Activated naive CD8-positive, alpha-beta T cell treated with anti-CD3 and anti-CD28 coated beads, Interleukin-2, amount 10 ng/mL, durations not matched to agents 7 days and 5 days (primary cell): ENCODE data around the gene IL10. TPM values are rescaled to one million over a fixed set of nuclear protein-coding genes. Genes with fewer than 3 reads are reported as not detected.
"Not testable (repeated sequence)": the region's sequence is repeated elsewhere in the genome, so short reads cannot be mapped to it uniquely, and the experiment has no call there.

Source experiments
- ATAC-seq: fragments of 150-1000 bp; cut with Tn5 transposase; one replicate; pipeline ENCODE4 v1.10.0; 2021; ENCODE audit warnings: low read depth, moderate library complexity
- POLR2A ChIA-PET: fragments of 350-600 bp; sonication (Branson Sonifier 250); formaldehyde crosslinking; loops from one replicate; lab custom pipeline; 2021; ENCODE audit warnings: antibody characterized with exemption; lab: Charles Lee
- DNase-seq: peaks from one replicate; pipeline ENCODE4 v3.0.0; 2021
- H3K27ac Mint-ChIP-seq: one replicate; pipeline ENCODE4 v1.8.0; 2022; ENCODE audit warnings: mild to moderate bottlenecking, mixed read lengths
- H3K27me3 Mint-ChIP-seq: one replicate; pipeline ENCODE4 v1.8.0; 2022; ENCODE audit warnings: mild to moderate bottlenecking, moderate library complexity, mixed read lengths
- H3K36me3 Mint-ChIP-seq: one replicate; pipeline ENCODE4 v1.8.0; 2021; ENCODE audit warnings: mild to moderate bottlenecking, mixed read lengths
- H3K4me1 Mint-ChIP-seq: one replicate; pipeline ENCODE4 v1.8.0; 2021; ENCODE audit warnings: mixed read lengths
- H3K4me3 Mint-ChIP-seq: one replicate; pipeline ENCODE4 v1.8.0; 2022; ENCODE audit warnings: mild to moderate bottlenecking, moderate library complexity, mixed read lengths
- H3K9me3 Mint-ChIP-seq: one replicate; pipeline ENCODE4 v1.8.0; 2021; ENCODE audit warnings: mixed read lengths
- total RNA-seq, 2 experiments: library from RNA; stranded (reverse); gene quantifications; one replicate each; pipeline ENCODE4 v1.2.3, GENCODE V29; 2021

IL10 gene
- total RNA-seq, 2 experiments from 2014 or later: 0.17 TPM; not detected in 1

DNA sequence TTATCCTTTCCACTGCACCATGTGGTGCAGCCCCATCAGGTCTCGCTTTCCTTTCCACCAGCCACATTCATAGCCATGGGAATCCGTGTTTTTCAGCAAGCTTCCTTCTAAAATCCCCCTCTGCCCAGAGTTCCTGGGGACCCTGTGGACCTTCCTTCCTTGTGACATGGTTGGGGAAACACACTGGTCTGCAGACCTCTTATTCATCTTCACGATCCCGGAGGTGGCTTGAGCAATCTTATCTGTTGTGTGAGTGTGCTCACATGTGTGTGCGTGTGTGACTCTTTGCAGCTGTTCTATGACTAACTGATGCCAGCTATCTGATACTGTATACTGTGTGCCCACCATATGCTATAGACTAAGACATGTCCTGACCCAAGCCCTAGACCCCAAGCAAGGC is 15.6 kb upstream of the IL10 start:
- POLR2A ChIA-PET: no interaction called here
- DNase-seq (no peak), ATAC-seq (no peak)
- Mint-ChIP-seq H3K36me3 (no peaks in the 10 kb centered on the region), H3K4me1 (peaks cover 70% of the 10 kb centered on the region), H3K4me3 (peak overlapping the region; percentile 6), H3K9me3 (no peaks in the 10 kb centered on the region), H3K27ac (no peak overlapping the region), H3K27me3 (peaks cover 19% of the 10 kb centered on the region)

DNA sequence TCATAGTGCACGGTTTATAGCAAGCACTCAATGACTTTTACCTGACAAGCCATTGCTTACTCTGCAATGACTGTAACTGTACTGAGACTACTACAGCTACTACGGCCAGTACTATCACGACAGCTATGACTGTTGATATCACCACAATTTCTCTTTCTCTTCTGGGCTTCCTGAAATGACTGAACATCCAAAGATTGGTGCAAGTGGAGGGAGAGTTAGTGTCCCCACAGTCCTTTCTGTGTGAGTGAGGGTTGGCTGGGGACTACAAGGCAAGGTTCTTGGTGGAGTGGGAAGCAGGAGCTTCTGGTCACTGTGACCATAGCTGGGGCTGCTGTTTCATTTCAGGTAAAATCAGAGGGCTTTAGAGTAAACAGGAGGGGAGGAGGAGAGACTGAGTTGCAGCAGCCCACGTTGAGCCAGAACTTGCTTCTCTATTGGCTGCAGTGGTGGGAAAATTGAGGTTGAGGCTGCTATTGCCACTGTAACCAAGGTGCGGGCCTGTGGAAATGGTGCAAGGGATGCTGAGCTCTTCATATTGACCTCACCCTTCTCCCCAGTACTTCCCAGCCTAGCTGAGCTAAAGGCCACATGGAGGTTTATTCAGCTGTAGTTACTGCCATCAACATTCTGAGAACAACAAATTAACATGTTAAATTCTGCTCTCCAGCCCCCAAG is 14.1 kb upstream of the IL10 start:
- Mint-ChIP-seq H3K36me3 (no peaks in the 10 kb centered on the region), H3K4me1 (peaks cover 72% of the 10 kb centered on the region), H3K27ac (peak overlapping the region; percentile 0), H3K9me3 (no peaks in the 10 kb centered on the region), H3K4me3 (peak overlapping the region; percentile 20), H3K27me3 (peaks cover 19% of the 10 kb centered on the region)
- DNase-seq (no peak), ATAC-seq (no peak)
- POLR2A ChIA-PET: interaction anchor here (0.6 to 1.8 kb wide), 4 partner anchors 17 to 134 kb away, joined by 3 to 8 read pairs (median 4); no protein-coding TSS in a partner anchor

DNA sequence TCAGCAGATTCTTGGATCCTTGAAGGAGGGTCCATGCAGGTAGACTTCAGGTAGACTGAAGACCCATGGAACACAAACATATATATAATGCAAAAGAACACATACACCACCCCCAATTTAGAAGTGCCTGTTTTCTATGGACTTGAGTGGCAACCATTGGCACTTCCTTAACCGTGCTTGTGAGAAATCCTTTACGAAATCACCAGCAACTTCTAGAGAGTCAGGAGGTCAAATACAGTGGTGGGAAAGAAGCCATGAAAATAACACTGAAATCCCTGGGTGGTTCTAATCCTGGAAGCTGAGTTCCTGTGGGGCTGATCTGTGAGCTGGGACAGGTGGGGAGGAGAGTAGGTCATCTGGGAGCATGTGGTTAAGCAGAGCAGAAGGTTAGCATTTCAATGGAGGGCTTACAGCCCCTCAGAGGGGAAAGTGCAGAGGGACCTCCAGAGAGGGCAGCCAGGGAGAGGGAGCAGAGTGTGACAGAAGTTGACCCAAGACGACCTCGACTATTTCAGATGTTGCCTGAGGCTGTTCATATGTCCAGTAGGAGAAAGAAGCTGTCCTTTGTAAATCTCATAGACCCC is 13.0 kb upstream of the IL10 start:
- DNase-seq (no peak), ATAC-seq (no peak)
- no peaks in the 10 kb centered on the region for H3K9me3 Mint-ChIP-seq
- POLR2A ChIA-PET: interaction anchor here (1.0 to 1.8 kb wide), 3 partner anchors 16 to 50 kb away, joined by 3 to 8 read pairs (median 3); no protein-coding TSS in a partner anchor
- H3K27me3 Mint-ChIP-seq: peaks cover 12% of the 10 kb centered on the region
- no peaks in the 10 kb centered on the region for H3K36me3 Mint-ChIP-seq
- peak overlapping the region; percentile 0 for H3K4me3 Mint-ChIP-seq
- H3K4me1 Mint-ChIP-seq: peaks cover 66% of the 10 kb centered on the region
- no peak overlapping the region for H3K27ac Mint-ChIP-seq

DNA sequence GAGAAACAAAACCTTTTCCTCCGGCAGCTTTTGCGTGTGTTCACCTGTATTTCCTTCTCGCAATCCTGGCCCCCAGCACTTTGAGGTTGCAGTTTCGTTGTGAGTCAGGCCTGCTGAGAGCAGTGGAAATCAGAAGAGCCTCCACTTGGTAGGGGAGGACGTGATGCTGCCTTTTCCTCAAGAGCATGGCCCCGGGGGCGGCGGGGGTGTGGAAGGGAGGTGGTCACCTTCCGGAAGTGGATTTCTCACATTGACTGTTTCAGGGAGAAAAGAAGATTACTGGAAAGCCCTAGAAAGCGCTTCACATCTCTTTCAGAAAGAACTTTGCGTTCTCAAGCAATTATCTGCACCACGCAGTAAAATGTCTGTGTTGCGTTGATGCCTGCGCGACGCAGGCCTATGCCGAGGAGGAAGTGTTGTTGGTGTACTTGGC is 12.2 kb upstream of the IL10 start:
- DNase-seq (peak; percentile 79), ATAC-seq (peak; percentile 86)
- H3K27me3 Mint-ChIP-seq: peaks cover 6% of the 10 kb centered on the region
- peak overlapping the region; percentile 88 for H3K27ac Mint-ChIP-seq
- H3K4me3 Mint-ChIP-seq: peak overlapping the region; percentile 80
- no peaks in the 10 kb centered on the region for H3K36me3 Mint-ChIP-seq
- POLR2A ChIA-PET: interaction anchor here (0.8 to 1.6 kb wide), 4 partner anchors 14 to 50 kb away, joined by 3 to 4 read pairs (median 3); no protein-coding TSS in a partner anchor
- peaks cover 62% of the 10 kb centered on the region for H3K4me1 Mint-ChIP-seq
- no peaks in the 10 kb centered on the region for H3K9me3 Mint-ChIP-seq

DNA sequence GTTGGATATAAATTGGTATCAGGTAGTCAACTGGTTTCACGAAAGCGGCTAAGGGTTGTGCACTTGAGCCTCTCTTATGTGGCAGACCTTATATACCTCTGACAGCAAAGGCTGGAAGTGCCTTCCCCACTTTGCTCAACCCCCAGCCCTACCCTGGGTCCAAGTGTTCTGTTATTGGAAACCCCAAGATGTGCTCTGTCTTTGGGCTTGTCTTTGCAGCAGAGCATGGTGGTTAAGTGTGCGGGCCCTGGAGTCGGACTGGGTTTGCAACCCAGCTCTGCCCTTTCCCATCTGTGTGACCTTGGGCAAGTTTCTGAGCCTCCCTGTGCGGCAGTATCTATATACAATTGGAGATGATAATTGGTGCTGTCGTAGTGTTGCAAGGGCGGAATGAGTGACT is 11.2 kb upstream of the IL10 start:
- H3K4me3 Mint-ChIP-seq: no peak overlapping the region
- H3K9me3 Mint-ChIP-seq: no peaks in the 10 kb centered on the region
- POLR2A ChIA-PET: interaction anchor here (0.8 to 1.0 kb wide), 3 partner anchors 14 to 17 kb away, joined by 3 to 4 read pairs (median 3); no protein-coding TSS in a partner anchor
- ATAC-seq (no peak), DNase-seq (no peak)
- H3K27me3 Mint-ChIP-seq: peaks cover 3% of the 10 kb centered on the region
- H3K27ac Mint-ChIP-seq: no peak overlapping the region
- no peaks in the 10 kb centered on the region for H3K36me3 Mint-ChIP-seq
- H3K4me1 Mint-ChIP-seq: peaks cover 59% of the 10 kb centered on the region

DNA sequence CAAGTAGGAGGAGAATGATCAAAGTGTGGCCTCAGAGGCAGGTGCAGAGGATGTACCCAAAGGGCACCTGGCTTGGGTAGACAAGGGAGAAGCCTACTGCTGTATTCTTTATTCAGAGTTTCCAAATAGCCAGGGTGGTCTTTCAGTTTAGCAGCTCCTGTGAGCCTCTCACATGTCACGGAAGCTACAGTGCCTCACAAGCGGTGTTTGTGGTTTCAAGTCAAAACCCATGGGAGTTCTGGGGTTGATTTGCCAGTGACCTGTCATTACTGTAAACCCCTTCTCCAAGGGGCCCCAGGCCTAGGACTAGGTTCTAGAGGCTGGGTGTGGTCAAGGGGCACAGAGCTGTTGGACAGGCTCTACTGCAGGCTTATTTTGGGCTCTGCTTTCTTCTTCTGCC is 10.2 kb upstream of the IL10 start:
- H3K4me3 Mint-ChIP-seq: peak overlapping the region; percentile 29
- POLR2A ChIA-PET: interaction anchor here (0.8 to 2.9 kb wide), 2 partner anchors 12 to 43 kb away, joined by 3 to 16 read pairs; partner anchors contain the start of genes IL10 and IL19
- ATAC-seq: peak; percentile 37
- H3K27me3 Mint-ChIP-seq: peaks cover 3% of the 10 kb centered on the region
- H3K36me3 Mint-ChIP-seq: no peaks in the 10 kb centered on the region
- peaks cover 51% of the 10 kb centered on the region for H3K4me1 Mint-ChIP-seq
- H3K27ac Mint-ChIP-seq: no peak overlapping the region
- no peaks in the 10 kb centered on the region for H3K9me3 Mint-ChIP-seq
- DNase-seq: no peak

DNA sequence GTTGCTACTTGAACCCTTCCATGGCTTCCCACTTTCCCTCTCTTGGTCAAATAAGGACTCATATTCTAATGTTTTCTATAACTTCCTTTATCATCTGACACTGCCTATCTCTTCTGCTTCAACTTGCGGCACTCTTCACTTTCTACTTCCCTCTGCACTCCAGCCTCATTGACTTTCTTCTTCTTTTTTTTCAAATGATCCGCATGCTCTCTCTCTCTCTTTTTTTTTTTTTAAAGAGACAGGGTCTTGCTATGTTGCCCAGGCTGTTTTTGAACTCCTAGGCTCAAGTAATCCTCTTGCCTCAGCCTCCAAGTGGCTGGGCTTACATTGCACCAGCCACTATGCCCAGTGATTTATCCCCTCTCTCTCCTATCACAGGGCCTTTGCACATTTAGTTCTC is 7.3 kb upstream of the IL10 start:
- ATAC-seq: no peak
- Mint-ChIP-seq H3K27ac (no peak overlapping the region), H3K36me3 (no peaks in the 10 kb centered on the region), H3K4me3 (no peak overlapping the region), H3K4me1 (peaks cover 27% of the 10 kb centered on the region), H3K9me3 (no peaks in the 10 kb centered on the region), H3K27me3 (peaks cover 14% of the 10 kb centered on the region)
- POLR2A ChIA-PET: no interaction called here
- DNase-seq: no peak

DNA sequence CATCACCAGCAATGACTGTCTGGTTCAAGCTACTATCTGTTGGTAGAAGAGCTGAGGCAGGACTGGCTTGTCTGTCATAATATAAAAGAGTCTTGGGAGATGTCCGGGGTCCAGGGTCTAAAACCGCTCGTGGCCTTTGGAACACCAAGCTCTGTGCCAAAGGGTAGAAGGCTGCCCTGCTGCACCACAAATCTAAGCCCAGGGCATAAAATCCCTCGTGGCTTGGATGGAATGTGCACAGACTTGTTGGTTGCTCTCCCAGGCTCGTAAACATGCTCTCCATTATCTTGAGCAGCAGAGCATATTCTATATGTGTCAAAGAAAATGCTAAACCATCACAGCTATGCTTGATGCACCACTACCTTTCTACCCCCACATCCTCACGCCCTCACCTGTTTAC is 6.6 kb upstream of the IL10 start:
- Mint-ChIP-seq H3K27me3 (peaks cover 16% of the 10 kb centered on the region), H3K4me1 (peaks cover 26% of the 10 kb centered on the region)
- H3K27ac Mint-ChIP-seq, DNase-seq, H3K4me3 Mint-ChIP-seq, ATAC-seq, H3K36me3 Mint-ChIP-seq, POLR2A ChIA-PET, H3K9me3 Mint-ChIP-seq: not testable (repeated sequence)

DNA sequence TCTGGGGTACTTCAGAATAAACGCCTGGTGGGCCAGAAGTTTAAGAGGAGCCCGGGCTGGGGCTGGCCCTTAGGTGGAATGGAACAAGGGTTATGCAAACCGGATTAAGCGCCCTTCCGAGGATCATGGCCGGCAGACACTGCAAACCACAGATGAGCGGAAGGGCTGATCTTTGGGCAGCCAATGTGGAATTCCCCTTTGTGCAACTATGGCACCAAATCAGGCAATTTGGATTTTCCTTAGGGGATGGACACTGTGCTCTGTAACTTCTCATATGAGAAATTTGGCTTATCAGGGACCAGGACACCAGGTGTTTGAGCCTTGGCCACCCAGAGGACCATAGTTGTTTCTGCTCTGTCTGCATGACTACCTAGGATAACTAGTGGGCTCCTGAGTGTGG is 5.7 kb upstream of the IL10 start:
- Mint-ChIP-seq H3K27ac (no peak overlapping the region), H3K4me1 (peaks cover 28% of the 10 kb centered on the region), H3K27me3 (peaks cover 20% of the 10 kb centered on the region), H3K9me3 (no peaks in the 10 kb centered on the region), H3K4me3 (no peak overlapping the region), H3K36me3 (no peaks in the 10 kb centered on the region)
- POLR2A ChIA-PET: interaction anchor here (1.8 kb wide), 1 partner anchor 11 kb away, joined by 5 read pairs; no protein-coding TSS in a partner anchor
- ATAC-seq (no peak), DNase-seq (no peak)

DNA sequence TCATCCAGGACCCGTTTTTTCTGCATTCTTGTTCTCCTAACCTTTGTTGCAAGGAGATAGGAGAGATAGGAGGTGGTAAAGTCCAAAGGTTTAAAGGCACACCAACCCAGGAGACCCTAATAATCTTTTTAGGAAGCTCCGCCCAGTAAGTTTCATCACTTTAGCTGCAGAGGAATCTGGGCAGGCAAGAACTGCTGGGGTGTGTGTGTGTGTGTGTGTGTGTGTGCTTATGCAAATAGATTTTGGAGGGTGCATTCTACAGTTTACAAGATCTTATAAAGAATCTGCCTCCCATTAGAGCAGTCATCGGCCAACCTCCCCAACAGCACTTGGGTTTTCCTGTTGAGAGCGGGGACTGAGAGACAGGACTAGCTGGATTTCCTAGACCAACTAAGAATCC is 3.9 kb upstream of the IL10 start:
- no peak overlapping the region for H3K27ac Mint-ChIP-seq
- peaks cover 29% of the 10 kb centered on the region for H3K4me1 Mint-ChIP-seq
- ATAC-seq (no peak), DNase-seq (no peak)
- H3K4me3 Mint-ChIP-seq: no peak overlapping the region
- peaks cover 38% of the 10 kb centered on the region for H3K27me3 Mint-ChIP-seq
- POLR2A ChIA-PET: interaction anchor here (1.8 kb wide), 1 partner anchor 10 kb away, joined by 5 read pairs; no protein-coding TSS in a partner anchor
- H3K9me3 Mint-ChIP-seq: no peaks in the 10 kb centered on the region
- H3K36me3 Mint-ChIP-seq: no peaks in the 10 kb centered on the region

DNA sequence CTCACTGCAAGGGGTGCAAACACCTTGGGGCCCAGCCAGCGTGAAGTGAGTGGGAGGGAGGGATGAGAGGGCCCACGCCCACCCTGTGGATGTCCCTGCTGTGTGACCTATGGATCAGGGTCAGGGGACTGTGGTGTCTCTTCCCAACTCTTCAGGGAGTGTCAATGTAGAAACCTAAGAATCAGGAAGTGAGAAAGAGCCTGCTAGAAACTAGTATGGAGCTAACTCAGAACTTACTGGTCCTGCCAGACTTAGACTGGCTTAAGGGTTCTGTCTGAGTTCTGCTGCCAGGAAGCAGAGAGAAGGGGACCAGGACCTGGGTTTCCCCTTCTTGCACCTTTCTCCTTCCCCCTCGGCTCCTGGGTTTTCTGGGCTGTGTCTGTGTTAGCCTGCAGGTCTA is 1.8 kb upstream of the IL10 start:
- POLR2A ChIA-PET: no interaction called here
- no peak overlapping the region for H3K4me3 Mint-ChIP-seq
- H3K27ac Mint-ChIP-seq: no peak overlapping the region
- ATAC-seq (no peak), DNase-seq (no peak)
- peaks cover 50% of the 10 kb centered on the region for H3K4me1 Mint-ChIP-seq
- H3K36me3 Mint-ChIP-seq: no peaks in the 10 kb centered on the region
- H3K9me3 Mint-ChIP-seq: no peaks in the 10 kb centered on the region
- H3K27me3 Mint-ChIP-seq: peaks cover 45% of the 10 kb centered on the region

DNA sequence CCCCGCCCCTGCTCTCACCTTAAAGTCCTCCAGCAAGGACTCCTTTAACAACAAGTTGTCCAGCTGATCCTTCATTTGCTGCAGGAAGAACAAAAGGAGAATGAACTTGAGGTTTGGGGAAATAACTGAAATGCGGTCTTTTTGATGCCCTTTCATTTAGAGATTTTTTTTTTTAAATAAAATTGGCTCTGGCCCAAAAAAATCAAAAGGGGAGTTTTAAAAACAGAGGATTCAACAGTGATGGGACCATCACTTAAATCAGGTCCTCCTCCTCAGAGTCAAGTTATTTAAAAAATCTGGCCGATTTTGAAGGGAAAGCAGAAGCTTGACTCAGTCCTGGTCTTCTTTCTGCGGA is 979 bp downstream of the IL10 start:
- Mint-ChIP-seq H3K27me3 (peaks cover 44% of the 10 kb centered on the region), H3K4me1 (peaks cover 68% of the 10 kb centered on the region), H3K27ac (no peak overlapping the region), H3K4me3 (no peak overlapping the region), H3K36me3 (no peaks in the 10 kb centered on the region), H3K9me3 (no peaks in the 10 kb centered on the region)
- POLR2A ChIA-PET: interaction anchor here (1.0 to 3.7 kb wide), 2 partner anchors 10 to 26 kb away, joined by 4 to 16 read pairs; no protein-coding TSS in a partner anchor
- no peak for DNase-seq
- no peak for ATAC-seq

DNA sequence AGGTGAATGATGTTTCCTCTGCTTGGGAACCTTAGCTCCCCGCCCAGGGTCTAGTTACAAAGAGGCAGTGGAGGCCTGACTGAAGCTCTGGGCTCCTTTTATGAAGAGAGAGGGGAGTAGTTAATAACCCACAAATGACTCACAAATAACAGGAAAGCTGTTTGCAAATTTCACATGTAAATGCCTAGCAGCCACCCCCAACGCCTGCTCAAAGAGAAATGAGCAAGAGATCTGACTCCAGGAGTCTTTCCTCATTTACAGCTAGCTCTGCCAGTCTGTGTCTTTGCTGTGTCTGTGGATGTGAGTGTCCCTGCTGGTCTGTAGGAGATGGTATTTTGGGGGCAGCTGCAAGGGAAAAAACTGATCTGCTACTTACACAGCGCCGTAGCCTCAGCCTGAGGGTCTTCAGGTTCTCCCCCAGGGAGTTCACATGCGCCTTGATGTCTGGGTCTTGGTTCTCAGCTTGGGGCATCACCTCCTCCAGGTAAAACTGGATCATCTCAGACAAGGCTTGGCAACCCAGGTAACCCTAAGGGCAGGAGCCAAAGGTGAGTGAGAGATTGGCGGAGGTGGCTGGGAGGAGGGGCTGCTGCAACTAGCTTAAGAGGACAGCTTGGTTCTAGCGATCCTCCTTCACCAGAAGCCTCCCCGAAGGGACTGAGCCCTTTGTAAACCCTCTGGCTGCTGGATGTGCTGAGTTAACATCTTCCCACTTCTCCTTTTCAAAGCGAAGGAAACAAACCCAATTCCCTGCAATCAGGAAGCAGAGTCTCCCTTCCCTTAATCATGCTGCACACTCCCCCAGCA is 1.6 kb downstream of the IL10 start, which contains the start of gene IL19:
Gene IL19 (plus strand): TSS at position 243 of the 807 bp plus-strand sequence. CDS start 65,890 bp downstream, outside the sequence.
- Mint-ChIP-seq H3K4me1 (peaks cover 74% of the 10 kb centered on the region), H3K36me3 (no peaks in the 10 kb centered on the region), H3K27me3 (peaks cover 38% of the 10 kb centered on the region), H3K4me3 (peak within 1 kb of the TSS; percentile 20), H3K27ac (peak within 1 kb of the TSS; percentile 59), H3K9me3 (no peaks in the 10 kb centered on the region)
- no peak for ATAC-seq
- POLR2A ChIA-PET: interaction anchor here (0.9 to 3.7 kb wide), 6 partner anchors 11 to 29 kb away, joined by 3 to 16 read pairs (median 6); no protein-coding TSS in a partner anchor
- DNase-seq: no peak
